WTC11 (cell line): ENCODE results near the gene MSI1. TPM values are rescaled to one million over a fixed set of nuclear protein-coding genes. Genes with fewer than 3 reads are reported as not detected.

Experiments
- ATAC-seq: fragments of 200-7000 bp; cut with Tn5 transposase; 2 replicates; pipeline ENCODE4 v1.10.0; 2021; ENCODE audit warnings: mild to moderate bottlenecking, moderate library complexity
- CTCF ChIA-PET: fragments of 300-600 bp; sonication (Branson Sonifier 250); formaldehyde crosslinking; loops from one replicate; lab custom pipeline; 2021; ENCODE audit warnings: antibody characterized with exemption; lab: Charles Lee
- POLR2A ChIA-PET: fragments of 350-600 bp; sonication (Branson Sonifier 250); formaldehyde crosslinking; loops from one replicate; lab custom pipeline; 2021; ENCODE audit warnings: antibody characterized with exemption; lab: Charles Lee
- DNase-seq: peaks from one replicate; pipeline ENCODE4 v3.0.0; 2021; ENCODE audit warnings: low spot score
- H3K27ac Mint-ChIP-seq: 2 replicates; pipeline ENCODE4 v1.8.0; 2021; ENCODE audit warnings: mixed read lengths
- H3K27me3 Mint-ChIP-seq: 2 replicates; pipeline ENCODE4 v1.8.0; 2021; ENCODE audit warnings: low read depth, mild to moderate bottlenecking, moderate library complexity, mixed read lengths
- H3K36me3 Mint-ChIP-seq: 2 replicates; pipeline ENCODE4 v1.8.0; 2021; ENCODE audit warnings: mixed read lengths
- H3K4me1 Mint-ChIP-seq: 2 replicates; pipeline ENCODE4 v1.8.0; 2022; ENCODE audit warnings: mixed read lengths
- H3K4me3 Mint-ChIP-seq: 2 replicates; pipeline ENCODE4 v1.8.0; 2021; ENCODE audit warnings: mild to moderate bottlenecking, moderate library complexity, mixed read lengths
- H3K9me3 Mint-ChIP-seq: 2 replicates; pipeline ENCODE4 v1.8.0; 2021; ENCODE audit warnings: mixed read lengths
- AFF4 ChIP-seq: sonication (generic); formaldehyde crosslinking; IDR thresholded peaks from 2 replicates; pipeline ENCODE4 v1.8.1; 2023; ENCODE audit warnings: mild to moderate bottlenecking, missing genetic modification reagents, borderline replicate concordance
- CBFB ChIP-seq: sonication (generic); formaldehyde crosslinking; IDR thresholded peaks from 2 replicates; pipeline ENCODE4 v1.8.1; 2022; ENCODE audit warnings: mild to moderate bottlenecking, low read depth, missing genetic modification reagents
- CREM ChIP-seq: sonication (generic); formaldehyde crosslinking; IDR thresholded peaks from 2 replicates; pipeline ENCODE4 v1.8.1; 2022; ENCODE audit warnings: mild to moderate bottlenecking, missing genetic modification reagents, moderate library complexity
- E2F1 ChIP-seq: sonication (generic); formaldehyde crosslinking; IDR thresholded peaks from 2 replicates; pipeline ENCODE4 v1.8.0; 2022; ENCODE audit warnings: mild to moderate bottlenecking, missing genetic modification reagents
- EMX1 ChIP-seq: fragments of 250-450 bp; sonication (Bioruptor Pico); IDR thresholded peaks from 2 replicates; pipeline ENCODE4 v1.8.0; 2021; ENCODE audit warnings: mild to moderate bottlenecking
- ESRRA ChIP-seq: sonication (generic); formaldehyde crosslinking; IDR thresholded peaks from 2 replicates; pipeline ENCODE4 v1.8.1; 2022; ENCODE audit warnings: mild to moderate bottlenecking, missing genetic modification reagents, borderline replicate concordance
- FOXP4 ChIP-seq: sonication (generic); formaldehyde crosslinking; IDR thresholded peaks from 2 replicates; pipeline ENCODE4 v1.8.0; 2022; ENCODE audit warnings: mild to moderate bottlenecking, missing genetic modification reagents
- HMGA2 ChIP-seq: fragments of 250-450 bp; sonication (Bioruptor Pico); IDR thresholded peaks from 2 replicates; pipeline ENCODE4 v1.4.0; 2021; ENCODE audit warnings: mild to moderate bottlenecking, moderate library complexity
- IRF2 ChIP-seq: sonication (generic); formaldehyde crosslinking; IDR thresholded peaks from 2 replicates; pipeline ENCODE4 v1.8.0; 2022; ENCODE audit warnings: low read depth, missing genetic modification reagents, borderline replicate concordance
- MLX ChIP-seq: sonication (generic); formaldehyde crosslinking; IDR thresholded peaks from 2 replicates; pipeline ENCODE4 v1.8.1; 2023; ENCODE audit warnings: mild to moderate bottlenecking, missing genetic modification reagents, moderate library complexity
- MYBL2 ChIP-seq: sonication (generic); formaldehyde crosslinking; IDR thresholded peaks from 2 replicates; pipeline ENCODE4 v1.8.1; 2023; ENCODE audit warnings: mild to moderate bottlenecking, moderate library complexity, missing genetic modification reagents
- NR2C2 ChIP-seq: sonication (generic); formaldehyde crosslinking; IDR thresholded peaks from 2 replicates; pipeline ENCODE4 v1.8.0; 2022; ENCODE audit warnings: mild to moderate bottlenecking, missing genetic modification reagents
- PRDM15 ChIP-seq: sonication (generic); formaldehyde crosslinking; IDR thresholded peaks from 2 replicates; pipeline ENCODE4 v1.8.0; 2022; ENCODE audit warnings: missing genetic modification reagents
- PREB ChIP-seq: sonication (generic); formaldehyde crosslinking; IDR thresholded peaks from 2 replicates; pipeline ENCODE4 v1.8.1; 2022; ENCODE audit warnings: mild to moderate bottlenecking, missing genetic modification reagents, moderate library complexity, borderline replicate concordance
- SP1 ChIP-seq: sonication (generic); formaldehyde crosslinking; conservative IDR thresholded peaks from 2 replicates; pipeline ENCODE4 v1.8.1; 2022; ENCODE audit warnings: missing genetic modification reagents
- USF1 ChIP-seq: sonication (generic); formaldehyde crosslinking; IDR thresholded peaks from 2 replicates; pipeline ENCODE4 v1.8.0; 2022; ENCODE audit warnings: mild to moderate bottlenecking, missing genetic modification reagents
- ZNF281 ChIP-seq: sonication (generic); formaldehyde crosslinking; IDR thresholded peaks from 2 replicates; pipeline ENCODE4 v1.8.0; 2023; ENCODE audit warnings: mild to moderate bottlenecking, missing genetic modification reagents
- total RNA-seq: library from RNA; stranded (reverse); gene quantifications from 3 replicates; pipeline ENCODE4 v1.2.3, GENCODE V29; 2021

The MSI1 gene
- total RNA-seq, 1 experiment from 2014 or later, result 71.5 TPM

GRCh38 chr12:120413901-120414695 lies 45.1 kb upstream of the MSI1 start:
- Mint-ChIP-seq H3K27ac (peak overlapping the region; percentile 97), H3K4me3 (peak overlapping the region; percentile 47), H3K27me3 (no peaks in the 10 kb centered on the region), H3K9me3 (no peaks in the 10 kb centered on the region), H3K4me1 (peaks cover 23% of the 10 kb centered on the region), H3K36me3 (no peaks in the 10 kb centered on the region)
- POLR2A ChIA-PET, result interaction anchor here (0.6 to 1.5 kb wide), 4 partner anchors 16 to 25 kb away, joined by 3 to 5 read pairs (median 4); no protein-coding TSS in a partner anchor
- ATAC-seq (peak; percentile 99), DNase-seq (peak; percentile 84)
- CTCF ChIA-PET, result interaction anchor here (0.7 to 2.9 kb wide), 5 partner anchors 12 to 56 kb away, joined by 3 to 12 read pairs (median 6); no protein-coding TSS in a partner anchor
- TF ChIP-seq HMGA2 (CRISPR knock-in tag) (no peak), SP1 (CRISPR knock-in tag) (0 out of 2 replicates have a peak, but pooled peaks have one; percentile 38), PREB (CRISPR knock-in tag) (no peak), ZNF281 (no peak), MYBL2 (peak; percentile 60; the same call in 1 of the 2 replicates), EMX1 (no peak), FOXP4 (peak; percentile 56; the same call in 1 of the 2 replicates), E2F1 (no peak), USF1 (no peak; the same call in 1 of the 2 replicates), IRF2 (CRISPR knock-in tag) (no peak), NR2C2 (CRISPR knock-in tag) (no peak), ESRRA (no peak), CREM (CRISPR knock-in tag) (0 out of 2 replicates have a peak, but pooled peaks have one; percentile 43), MLX (CRISPR knock-in tag) (no peak), PRDM15 (CRISPR knock-in tag) (no peak), AFF4 (no peak), CBFB (CRISPR knock-in tag) (no peak)
